IMR-90 (cell line): ENCODE results near the gene BTBD1. TPM values are rescaled to one million over a fixed set of nuclear protein-coding genes. Genes with fewer than 3 reads are reported as not detected.

Experiments
- ATAC-seq: fragments of 200-7000 bp; cut with Tn5 transposase; 2 replicates; pipeline ENCODE4 v1.9.1; 2020; ENCODE audit warnings: low read depth, mild to moderate bottlenecking, moderate library complexity
- BruUV-seq: library from RNA; stranded (reverse); fragments of 400-500 nt; replicated peaks from 2 replicates; lab custom pipeline; 2021; lab: Mats Ljungman, UMichigan
- CTCF ChIA-PET: fragments of 300-600 bp; formaldehyde crosslinking; extraction: SDS; loops from one replicate; lab custom pipeline; 2021; ENCODE audit warnings: antibody characterized with exemption; lab: Yijun Ruan, JAX
- POLR2A ChIA-PET: fragments of 300-600 bp; sonication (Branson Sonifier 250); formaldehyde crosslinking; loops from one replicate; lab custom pipeline; 2022; ENCODE audit warnings: antibody characterized with exemption; ENCODE audit not compliant: unreplicated experiment; lab: Charles Lee
- DNase-seq: peaks from one replicate; pipeline ENCODE4 v3.0.0; 2013
- H2AFZ ChIP-seq: replicated peaks from 2 replicates; pipeline ENCODE3; 2013; ENCODE audit warnings: low read length, mild to moderate bottlenecking; ENCODE audit not compliant: poor library complexity
- H2AK5ac ChIP-seq: 2 replicates; pipeline ENCODE4 v1.6.1; 2013; ENCODE audit warnings: low read depth, low read length, inconsistent platforms
- H2AK9ac ChIP-seq: replicated peaks from 2 replicates; pipeline ENCODE3; 2013; ENCODE audit warnings: mild to moderate bottlenecking, low read depth, low read length, moderate library complexity; ENCODE audit not compliant: poor library complexity
- H2BK120ac ChIP-seq: 2 replicates; pipeline ENCODE4 v1.6.1; 2013; ENCODE audit warnings: low read depth, low read length, inconsistent platforms
- H2BK15ac ChIP-seq: 3 replicates; pipeline ENCODE4 v1.6.1; 2013; ENCODE audit warnings: low read depth, low read length, inconsistent platforms
- H2BK20ac ChIP-seq: 2 replicates; pipeline ENCODE4 v1.6.1; 2013; ENCODE audit warnings: low read depth, mild to moderate bottlenecking, inconsistent platforms, low read length, moderate library complexity
- H2BK5ac ChIP-seq: 2 replicates; pipeline ENCODE4 v1.6.1; 2013; ENCODE audit warnings: mild to moderate bottlenecking, low read depth, low read length, inconsistent platforms; ENCODE audit not compliant: poor library complexity, severe bottlenecking
- H3K14ac ChIP-seq: replicated peaks from 2 replicates; pipeline ENCODE4 v1.6.1; 2013; ENCODE audit warnings: low read depth, low read length, inconsistent platforms
- H3K18ac ChIP-seq: 2 replicates; pipeline ENCODE4 v1.6.1; 2013; ENCODE audit warnings: low read depth, low read length, control low read depth
- H3K23ac ChIP-seq: 2 replicates; pipeline ENCODE4 v1.6.1; 2013; ENCODE audit warnings: low read depth, low read length, inconsistent platforms
- H3K27ac ChIP-seq: 2 replicates; pipeline ENCODE4 v1.5.1; 2013; ENCODE audit warnings: mild to moderate bottlenecking, control low read depth, low read length; ENCODE audit not compliant: insufficient read depth
- H3K27me3 ChIP-seq: 2 replicates; pipeline ENCODE4 v1.6.1; 2013; ENCODE audit warnings: low read length; ENCODE audit not compliant: control insufficient read depth, insufficient read depth
- H3K36me3 ChIP-seq: 2 replicates; pipeline ENCODE4 v1.6.1; 2013; ENCODE audit warnings: low read length, mixed read lengths; ENCODE audit not compliant: control insufficient read depth, insufficient read depth
- H3K4ac ChIP-seq: 2 replicates; pipeline ENCODE4 v1.6.1; 2013; ENCODE audit warnings: low read depth, low read length, inconsistent platforms
- H3K4me1 ChIP-seq: 2 replicates; pipeline ENCODE4 v1.6.1; 2013; ENCODE audit warnings: low read length, mixed read lengths; ENCODE audit not compliant: control insufficient read depth, insufficient read depth
- H3K4me2 ChIP-seq: 2 replicates; pipeline ENCODE4 v1.6.1; 2013; ENCODE audit warnings: low read depth, mild to moderate bottlenecking, control low read depth, low read length, moderate library complexity
- H3K4me3 ChIP-seq: 2 replicates; pipeline ENCODE4 v1.5.1; 2013; ENCODE audit warnings: low read depth, mild to moderate bottlenecking, control low read depth, low read length, moderate library complexity; ENCODE audit not compliant: insufficient read depth
- H3K56ac ChIP-seq: 2 replicates; pipeline ENCODE4 v1.6.1; 2013; ENCODE audit warnings: low read length, inconsistent platforms; ENCODE audit not compliant: insufficient read depth; ENCODE audit errors: extremely low read depth
- H3K79me1 ChIP-seq, 2 experiments: 2 replicates each; pipeline ENCODE4 v1.6.1; 2013; ENCODE audit warnings: low read length in 2 of 2, inconsistent platforms in 1 of 2, low read depth in 1 of 2
- H3K9ac ChIP-seq: 2 replicates; pipeline ENCODE4 v1.6.1; 2013; ENCODE audit warnings: low read depth, low read length, control low read depth
- H3K9me1 ChIP-seq: 2 replicates; pipeline ENCODE4 v1.6.1; 2013; ENCODE audit warnings: low read length, inconsistent platforms; ENCODE audit not compliant: insufficient read depth
- H3K9me3 ChIP-seq: 2 replicates; pipeline ENCODE4 v1.6.1; 2013; ENCODE audit warnings: low read length; ENCODE audit not compliant: control insufficient read depth, insufficient read depth
- H4K20me1 ChIP-seq: 2 replicates; pipeline ENCODE4 v1.6.1; 2013; ENCODE audit warnings: low read length, inconsistent platforms; ENCODE audit not compliant: insufficient read depth
- H4K5ac ChIP-seq: 2 replicates; pipeline ENCODE4 v1.6.1; 2013; ENCODE audit warnings: mild to moderate bottlenecking, low read depth, low read length, control low read depth
- H4K8ac ChIP-seq, 2 experiments: 2 replicates each; pipeline ENCODE4 v1.6.1; 2013; ENCODE audit warnings: low read depth in 2 of 2, low read length in 2 of 2, control low read depth in 1 of 2, inconsistent platforms in 1 of 2
- H4K91ac ChIP-seq: 2 replicates; pipeline ENCODE4 v1.6.1; 2013; ENCODE audit warnings: low read depth, low read length, inconsistent platforms; ENCODE audit not compliant: insufficient read depth
- CHD1 ChIP-seq: IDR thresholded peaks from 2 replicates; pipeline ENCODE4 v1.6.1; 2012; ENCODE audit warnings: low read depth, low read length, improper control_type of control experiment
- FOS ChIP-seq: fragments of 150-350 bp; IDR thresholded peaks from 2 replicates; pipeline ENCODE4 v1.6.1; 2016; ENCODE audit warnings: low read depth, low read length
- MAZ ChIP-seq: IDR thresholded peaks from 2 replicates; pipeline ENCODE4 v1.6.1; 2012; ENCODE audit warnings: low read depth, mild to moderate bottlenecking, low read length, improper control_type of control experiment, moderate library complexity, borderline replicate concordance
- MXI1 ChIP-seq: IDR thresholded peaks from 2 replicates; pipeline ENCODE4 v1.6.1; 2012; ENCODE audit warnings: low read depth, mild to moderate bottlenecking, low read length, moderate library complexity, borderline replicate concordance
- POLR2A ChIP-seq: IDR thresholded peaks from 2 replicates; pipeline ENCODE4 v1.6.1; 2012; ENCODE audit warnings: mild to moderate bottlenecking, low read depth, low read length
- RAD21 ChIP-seq: IDR thresholded peaks from 2 replicates; pipeline ENCODE4 v1.6.1; 2012; ENCODE audit warnings: low read length, improper control_type of control experiment
- RCOR1 ChIP-seq: IDR thresholded peaks from 2 replicates; pipeline ENCODE4 v1.6.1; 2012; ENCODE audit warnings: mild to moderate bottlenecking, low read length, improper control_type of control experiment; ENCODE audit not compliant: insufficient replicate concordance
- RFX5 ChIP-seq: IDR thresholded peaks from 2 replicates; pipeline ENCODE4 v1.8.0; 2012; ENCODE audit warnings: low read depth, mild to moderate bottlenecking, low read length, moderate library complexity
- USF2 ChIP-seq: fragments of 150-350 bp; IDR thresholded peaks from 2 replicates; pipeline ENCODE4 v1.6.1; 2017; ENCODE audit warnings: mild to moderate bottlenecking, antibody characterized with exemption, low read length, low read depth
- dilution Hi-C: fragments of 300-500 bp; cut with HindIII; formaldehyde crosslinking; loops from one replicate; pipeline ENCODE4 v1.14.3; 2018; ENCODE audit warnings: low sequenced_read_pairs; ENCODE audit not compliant: unreplicated experiment
- in situ Hi-C: fragments of 300-500 bp; cut with MboI; formaldehyde crosslinking; loops from 3 replicates; pipeline ENCODE4 v1.14.3; 2019; ENCODE audit warnings: low sequenced_read_pairs, inconsistent platforms, mixed read lengths
- intact Hi-C: fragments of 100-400 bp; cut with micrococcal nuclease; formaldehyde crosslinking; loops from 2 replicates; pipeline ENCODE4 v1.10.0; 2022
- polyA plus RNA-seq, 3 experiments: library from polyadenylated mRNA; depleted of rRNA; stranded (reverse); fragments of >200 nt; gene quantifications; 2 replicates each; pipeline ENCODE4 v1.2.3, GENCODE V29; 2012; ENCODE audit warnings: low replicate concordance in 1 of 3
- total RNA-seq: library from RNA; depleted of rRNA; stranded (reverse); fragments of >200 nt; gene quantifications from 2 replicates; pipeline ENCODE4 v1.2.3, GENCODE V29; 2012

BTBD1 gene
- total and polyA plus RNA-seq, 2 of the 4 experiments (the other 2 are of a cell fraction), result 39.3 to 78.7 TPM

DNA sequence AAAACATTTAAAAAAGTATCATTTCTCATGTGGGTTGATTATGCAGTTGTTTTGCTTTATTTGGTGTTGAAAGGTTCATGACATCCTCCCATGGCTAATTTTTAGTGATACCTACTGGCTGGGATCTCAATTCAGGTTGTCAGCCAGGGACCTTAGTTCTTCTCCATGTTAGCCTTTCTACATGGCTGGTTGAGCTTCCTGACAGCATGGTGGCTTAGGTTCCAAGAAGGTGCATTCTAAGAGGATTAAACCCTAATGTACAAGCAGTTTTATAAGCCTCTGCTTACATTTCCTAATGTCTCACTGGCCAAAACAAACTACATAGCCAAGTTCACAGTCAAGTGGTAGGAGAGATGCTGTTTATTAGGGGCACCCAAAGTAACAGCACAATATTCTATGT, 31.0 kb upstream of the BTBD1 start:
- Histone ChIP-seq H2BK15ac (no peak overlapping the region), H3K23ac (no peak overlapping the region), H3K4me1 (no peaks in the 10 kb centered on the region), H3K9ac (no peak overlapping the region), H3K79me1 (no peaks in the 10 kb centered on the region), H2AFZ (no peak overlapping the region), H4K91ac (no peak overlapping the region), H3K27me3 (peaks cover 22% of the 10 kb centered on the region), H3K18ac (no peak overlapping the region), H4K8ac (no peak overlapping the region), H3K36me3 (no peaks in the 10 kb centered on the region), H4K5ac (no peak overlapping the region), H2BK5ac (no peak overlapping the region), H3K9me3 (peaks cover 5% of the 10 kb centered on the region), H3K4me2 (no peak overlapping the region), H3K56ac (no peak overlapping the region), H3K27ac (no peak overlapping the region), H2BK120ac (no peak overlapping the region), H3K4me3 (no peak overlapping the region), H3K14ac (no peak overlapping the region), H2AK9ac (no peak overlapping the region), H2BK20ac (no peak overlapping the region), H3K9me1 (no peaks in the 10 kb centered on the region), H4K20me1 (no peaks in the 10 kb centered on the region), H2AK5ac (no peak overlapping the region), H3K4ac (no peak overlapping the region)
- in situ Hi-C loops (no loop called here), intact Hi-C loops (no loop called here), dilution Hi-C loops (no loop called here)
- POLR2A ChIA-PET, result no interaction called here
- TF ChIP-seq FOS, result no peak
- TF ChIP-seq RCOR1, result no peak
- TF ChIP-seq CHD1, result no peak
- TF ChIP-seq POLR2A, result no peak
- no peak for TF ChIP-seq MAZ
- TF ChIP-seq MXI1, result no peak
- TF ChIP-seq USF2, result no peak
- no peak for TF ChIP-seq RFX5
- no peak for TF ChIP-seq RAD21
- ATAC-seq (no peak), DNase-seq (no peak)
- CTCF ChIA-PET, result no interaction called here
- BruUV-seq, result no TSS peak
